ENCODE results near the gene STARD7. TPM values are rescaled to one million over a fixed set of nuclear protein-coding genes. Genes with fewer than 3 reads are reported as not detected.
A peak's percentile ranks its signal among the peaks of the same experiment; 100 is the strongest.

The STARD7 gene
- total RNA-seq, 2 donors from 2014 or later: 145 to 159 TPM

- TF ChIP-seq, protein P1, sequence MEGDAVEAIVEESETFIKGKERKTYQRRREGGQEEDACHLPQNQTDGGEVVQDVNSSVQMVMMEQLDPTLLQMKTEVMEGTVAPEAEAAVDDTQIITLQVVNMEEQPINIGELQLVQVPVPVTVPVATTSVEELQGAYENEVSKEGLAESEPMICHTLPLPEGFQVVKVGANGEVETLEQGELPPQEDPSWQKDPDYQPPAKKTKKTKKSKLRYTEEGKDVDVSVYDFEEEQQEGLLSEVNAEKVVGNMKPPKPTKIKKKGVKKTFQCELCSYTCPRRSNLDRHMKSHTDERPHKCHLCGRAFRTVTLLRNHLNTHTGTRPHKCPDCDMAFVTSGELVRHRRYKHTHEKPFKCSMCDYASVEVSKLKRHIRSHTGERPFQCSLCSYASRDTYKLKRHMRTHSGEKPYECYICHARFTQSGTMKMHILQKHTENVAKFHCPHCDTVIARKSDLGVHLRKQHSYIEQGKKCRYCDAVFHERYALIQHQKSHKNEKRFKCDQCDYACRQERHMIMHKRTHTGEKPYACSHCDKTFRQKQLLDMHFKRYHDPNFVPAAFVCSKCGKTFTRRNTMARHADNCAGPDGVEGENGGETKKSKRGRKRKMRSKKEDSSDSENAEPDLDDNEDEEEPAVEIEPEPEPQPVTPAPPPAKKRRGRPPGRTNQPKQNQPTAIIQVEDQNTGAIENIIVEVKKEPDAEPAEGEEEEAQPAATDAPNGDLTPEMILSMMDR (conservative IDR thresholded peaks at IDR 0.05): no peak
- Histone ChIP-seq H3K27me3 (ENCODE audit: control insufficient read depth, insufficient read depth, low read length, poor library complexity, severe bottlenecking) (peaks cover 8% of the 10 kb centered on the region), H3K27ac (ENCODE audit: low read depth, low read length) (no peak overlapping the region), H3K9me3 (ENCODE audit: control insufficient read depth, low read length) (no peaks in the 10 kb centered on the region), H3K4me3 (ENCODE audit: low read length) (no peak overlapping the region), H3K4me1 (ENCODE audit: control insufficient read depth, insufficient read depth, low read length) (no peaks in the 10 kb centered on the region), H3K36me3 (ENCODE audit: control insufficient read depth, insufficient read depth, low read length) (no peaks in the 10 kb centered on the region), H3K9ac (ENCODE audit: extremely low read depth, low read length, poor library complexity, severe bottlenecking) (no peak overlapping the region)
- H3K9me3 Mint-ChIP-seq: no peaks in the 10 kb centered on the region
- peaks cover 13% of the 10 kb centered on the region for H3K27me3 Mint-ChIP-seq (ENCODE audit: insufficient read depth)
- H3K36me3 Mint-ChIP-seq (ENCODE audit: low read depth): no peaks in the 10 kb centered on the region
- peaks cover 11% of the 10 kb centered on the region for H3K4me1 Mint-ChIP-seq
- no peak overlapping the region for H3K27ac Mint-ChIP-seq
- 93 to 99% methylated on average over 9 to 14 of the region's 14 CpGs for WGBS, 2 experiments (ENCODE audit: insufficient coverage in 1 of 2, insufficient read length in 1 of 2)
- DNase-seq: no peak
- H3K4me3 Mint-ChIP-seq: no peak overlapping the region
Measured at GRCh38 chr2:96150791-96151594, 57.6 kb downstream of the STARD7 start.

DNA sequence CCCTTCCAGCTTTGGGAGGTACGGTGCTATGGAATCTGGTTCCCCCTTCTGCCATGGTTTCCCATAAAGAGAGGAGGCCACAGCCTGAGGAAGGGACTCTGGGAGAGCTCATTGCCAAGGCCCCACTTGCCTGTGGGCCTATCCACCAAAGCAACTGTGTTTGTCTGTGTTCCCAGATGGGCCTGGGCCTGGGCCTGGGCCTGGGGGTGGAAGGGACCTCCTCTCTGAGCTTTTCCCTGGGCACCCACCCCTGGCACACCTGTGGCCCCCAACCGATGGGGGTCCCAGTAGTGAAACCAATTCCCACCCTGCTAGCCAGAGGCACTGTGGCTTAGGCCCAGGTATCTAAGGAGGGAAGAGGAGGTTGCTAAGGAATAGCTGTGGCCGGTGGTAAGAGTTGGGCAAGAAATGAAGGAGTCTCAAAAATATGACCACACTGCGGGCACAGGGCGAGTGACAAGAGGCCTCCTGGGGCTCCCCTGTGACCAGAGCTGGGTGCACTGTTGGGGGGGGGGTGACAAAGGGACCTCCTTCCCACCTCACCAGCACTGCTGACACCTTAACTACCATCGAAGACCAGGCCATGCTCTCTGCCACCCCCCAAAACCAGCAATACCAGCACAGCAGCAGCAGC is 58.5 kb downstream of the STARD7 start:
- H3K27me3 Mint-ChIP-seq (ENCODE audit: insufficient read depth): peaks cover 17% of the 10 kb centered on the region
- H3K9me3 Mint-ChIP-seq: no peaks in the 10 kb centered on the region
- no peak overlapping the region for H3K27ac Mint-ChIP-seq
- no peaks in the 10 kb centered on the region for H3K4me1 ChIP-seq (ENCODE audit: control insufficient read depth, insufficient read depth, low read length)
- TF ChIP-seq, protein P1 (conservative IDR thresholded peaks at IDR 0.05): no peak
- peaks cover 17% of the 10 kb centered on the region for H3K27me3 ChIP-seq (ENCODE audit: control insufficient read depth, insufficient read depth, low read length, poor library complexity, severe bottlenecking)
- H3K27ac ChIP-seq (ENCODE audit: low read depth, low read length): no peak overlapping the region
- DNase-seq: peak; percentile 27
- H3K9me3 ChIP-seq (ENCODE audit: control insufficient read depth, low read length): no peaks in the 10 kb centered on the region
- H3K9ac ChIP-seq (ENCODE audit: extremely low read depth, low read length, poor library complexity, severe bottlenecking): no peak overlapping the region
- H3K36me3 Mint-ChIP-seq (ENCODE audit: low read depth): no peaks in the 10 kb centered on the region
- H3K4me3 ChIP-seq (ENCODE audit: low read length): no peak overlapping the region
- H3K36me3 ChIP-seq (ENCODE audit: control insufficient read depth, insufficient read depth, low read length): no peaks in the 10 kb centered on the region
- WGBS, 2 experiments (ENCODE audit: insufficient coverage in 1 of 2, insufficient read length in 1 of 2): 94 to 100% methylated on average over 2 to 6 of the region's 6 CpGs
- H3K4me1 Mint-ChIP-seq: peaks cover 11% of the 10 kb centered on the region
- no peak overlapping the region for H3K4me3 Mint-ChIP-seq

GRCh38 chr2:96148410-96149217 is 60.0 kb downstream of the STARD7 start:
- no peaks in the 10 kb centered on the region for H3K4me1 ChIP-seq (ENCODE audit: control insufficient read depth, insufficient read depth, low read length)
- 65 to 76% methylated on average over 15 to 29 of the region's 29 CpGs for WGBS, 2 experiments (ENCODE audit: insufficient coverage in 1 of 2, insufficient read length in 1 of 2)
- H3K9me3 ChIP-seq (ENCODE audit: control insufficient read depth, low read length): no peaks in the 10 kb centered on the region
- Mint-ChIP-seq H3K27me3 (ENCODE audit: insufficient read depth) (peaks cover 24% of the 10 kb centered on the region), H3K4me3 (peak overlapping the region; percentile 15), H3K4me1 (peaks cover 17% of the 10 kb centered on the region), H3K36me3 (ENCODE audit: low read depth) (no peaks in the 10 kb centered on the region), H3K9me3 (no peaks in the 10 kb centered on the region), H3K27ac (no peak overlapping the region)
- H3K36me3 ChIP-seq (ENCODE audit: control insufficient read depth, insufficient read depth, low read length): no peaks in the 10 kb centered on the region
- DNase-seq: peak; percentile 95
- no peak overlapping the region for H3K4me3 ChIP-seq (ENCODE audit: low read length)
- no peak overlapping the region for H3K27ac ChIP-seq (ENCODE audit: low read depth, low read length)
- H3K9ac ChIP-seq (ENCODE audit: extremely low read depth, low read length, poor library complexity, severe bottlenecking): no peak overlapping the region
- TF ChIP-seq, protein P1 (conservative IDR thresholded peaks at IDR 0.05): no peak
- peaks cover 30% of the 10 kb centered on the region for H3K27me3 ChIP-seq (ENCODE audit: control insufficient read depth, insufficient read depth, low read length, poor library complexity, severe bottlenecking)

All from endodermal cell (in vitro differentiated cells).